D721Med (cell line): ENCODE data around the gene APOC4.
A peak's percentile ranks its signal among the peaks of the same experiment; 100 is the strongest.

ENCODE experiments used
- DNase-seq: peaks from one replicate; pipeline ENCODE4 v3.0.0; 2011; ENCODE audit warnings: low spot score; ENCODE audit not compliant: insufficient read length
- FAIRE-seq: peaks from 2 replicates; lab custom pipeline; 2011; peaks lifted over from hg19 to GRCh38; lab: Jason Lieb, UNC
- TF ChIP-seq, protein P1 (sequence below): IDR thresholded peaks from 2 replicates; pipeline ENCODE4 v1.5.1; 2012; ENCODE audit warnings: mild to moderate bottlenecking, control low read depth; ENCODE audit not compliant: insufficient read depth; ENCODE audit errors: missing control alignments

The APOC4 gene

DNA sequence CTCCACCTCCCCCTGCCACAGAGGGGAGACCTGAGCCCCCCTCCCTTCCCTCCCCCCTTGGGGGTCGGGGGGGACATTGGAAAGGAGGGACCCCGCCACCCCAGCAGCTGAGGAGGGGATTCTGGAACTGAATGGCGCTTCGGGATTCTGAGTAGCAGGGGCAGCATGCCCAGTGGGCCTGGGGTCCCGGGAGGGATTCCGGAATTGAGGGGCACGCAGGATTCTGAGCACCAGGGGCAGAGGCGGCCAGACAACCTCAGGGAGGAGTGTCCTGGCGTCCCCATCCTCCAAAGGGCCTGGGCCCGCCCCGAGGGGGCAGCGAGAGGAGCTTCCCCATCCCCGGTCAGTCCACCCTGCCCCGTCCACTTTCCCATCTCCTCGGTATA lies 38.8 kb upstream of the APOC4 start:
- DNase-seq = no peak
- TF ChIP-seq, protein P1, sequence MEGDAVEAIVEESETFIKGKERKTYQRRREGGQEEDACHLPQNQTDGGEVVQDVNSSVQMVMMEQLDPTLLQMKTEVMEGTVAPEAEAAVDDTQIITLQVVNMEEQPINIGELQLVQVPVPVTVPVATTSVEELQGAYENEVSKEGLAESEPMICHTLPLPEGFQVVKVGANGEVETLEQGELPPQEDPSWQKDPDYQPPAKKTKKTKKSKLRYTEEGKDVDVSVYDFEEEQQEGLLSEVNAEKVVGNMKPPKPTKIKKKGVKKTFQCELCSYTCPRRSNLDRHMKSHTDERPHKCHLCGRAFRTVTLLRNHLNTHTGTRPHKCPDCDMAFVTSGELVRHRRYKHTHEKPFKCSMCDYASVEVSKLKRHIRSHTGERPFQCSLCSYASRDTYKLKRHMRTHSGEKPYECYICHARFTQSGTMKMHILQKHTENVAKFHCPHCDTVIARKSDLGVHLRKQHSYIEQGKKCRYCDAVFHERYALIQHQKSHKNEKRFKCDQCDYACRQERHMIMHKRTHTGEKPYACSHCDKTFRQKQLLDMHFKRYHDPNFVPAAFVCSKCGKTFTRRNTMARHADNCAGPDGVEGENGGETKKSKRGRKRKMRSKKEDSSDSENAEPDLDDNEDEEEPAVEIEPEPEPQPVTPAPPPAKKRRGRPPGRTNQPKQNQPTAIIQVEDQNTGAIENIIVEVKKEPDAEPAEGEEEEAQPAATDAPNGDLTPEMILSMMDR = no peak
- no peak for FAIRE-seq

DNA sequence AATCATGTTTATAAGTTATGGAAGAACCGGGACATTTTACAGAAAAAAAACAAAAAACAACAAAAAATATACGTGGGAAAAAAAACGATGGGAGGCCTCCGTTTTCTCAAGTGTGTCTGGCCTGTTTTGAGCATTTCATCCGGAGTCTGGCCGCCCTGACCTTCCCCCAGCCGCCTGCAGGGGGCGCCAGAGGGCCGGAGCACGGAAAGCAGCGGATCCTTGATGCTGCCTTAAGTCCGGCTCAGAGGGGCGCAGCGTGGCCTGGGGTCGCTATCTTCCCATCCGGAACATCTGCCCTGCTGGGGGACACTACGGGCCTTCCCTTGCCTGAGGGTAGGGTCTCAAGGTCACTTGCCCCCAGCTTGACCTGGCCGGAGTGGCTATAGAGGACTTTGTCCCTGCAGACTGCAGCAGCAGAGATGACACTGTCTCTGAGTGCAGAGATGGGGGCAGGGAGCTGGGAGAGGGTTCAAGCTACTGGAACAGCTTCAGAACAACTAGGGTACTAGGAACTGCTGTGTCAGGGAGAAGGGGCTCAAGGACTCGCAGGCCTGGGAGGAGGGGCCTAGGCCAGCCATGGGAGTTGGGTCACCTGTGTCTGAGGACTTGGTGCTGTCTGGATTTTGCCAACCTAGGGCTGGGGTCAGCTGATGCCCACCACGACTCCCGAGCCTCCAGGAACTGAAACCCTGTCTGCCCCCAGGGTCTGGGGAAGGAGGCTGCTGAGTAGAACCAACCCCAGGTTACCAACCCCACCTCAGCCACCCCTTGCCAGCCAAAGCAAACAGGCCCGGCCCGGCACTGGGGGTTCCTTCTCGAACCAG lies 38.2 kb upstream of the APOC4 start:
- TF ChIP-seq, protein P1 = peak; percentile 84
- FAIRE-seq (no peak), DNase-seq (peak; percentile 82)

DNA sequence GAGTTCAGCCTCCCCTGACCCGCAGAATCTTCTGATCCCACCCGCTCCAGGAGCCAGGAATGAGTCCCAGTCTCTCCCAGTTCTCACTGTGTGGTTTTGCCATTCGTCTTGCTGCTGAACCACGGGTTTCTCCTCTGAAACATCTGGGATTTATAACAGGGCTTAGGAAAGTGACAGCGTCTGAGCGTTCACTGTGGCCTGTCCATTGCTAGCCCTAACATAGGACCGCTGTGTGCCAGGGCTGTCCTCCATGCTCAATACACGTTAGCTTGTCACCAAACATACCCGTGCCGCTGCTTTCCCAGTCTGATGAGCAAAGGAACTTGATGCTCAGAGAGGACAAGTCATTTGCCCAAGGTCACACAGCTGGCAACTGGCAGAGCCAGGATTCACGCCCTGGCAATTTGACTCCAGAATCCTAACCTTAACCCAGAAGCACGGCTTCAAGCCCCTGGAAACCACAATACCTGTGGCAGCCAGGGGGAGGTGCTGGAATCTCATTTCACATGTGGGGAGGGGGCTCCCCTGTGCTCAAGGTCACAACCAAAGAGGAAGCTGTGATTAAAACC lies 37.5 kb upstream of the APOC4 start:
- DNase-seq (no peak), FAIRE-seq (no peak)
- TF ChIP-seq, protein P1 = peak; percentile 28

DNA sequence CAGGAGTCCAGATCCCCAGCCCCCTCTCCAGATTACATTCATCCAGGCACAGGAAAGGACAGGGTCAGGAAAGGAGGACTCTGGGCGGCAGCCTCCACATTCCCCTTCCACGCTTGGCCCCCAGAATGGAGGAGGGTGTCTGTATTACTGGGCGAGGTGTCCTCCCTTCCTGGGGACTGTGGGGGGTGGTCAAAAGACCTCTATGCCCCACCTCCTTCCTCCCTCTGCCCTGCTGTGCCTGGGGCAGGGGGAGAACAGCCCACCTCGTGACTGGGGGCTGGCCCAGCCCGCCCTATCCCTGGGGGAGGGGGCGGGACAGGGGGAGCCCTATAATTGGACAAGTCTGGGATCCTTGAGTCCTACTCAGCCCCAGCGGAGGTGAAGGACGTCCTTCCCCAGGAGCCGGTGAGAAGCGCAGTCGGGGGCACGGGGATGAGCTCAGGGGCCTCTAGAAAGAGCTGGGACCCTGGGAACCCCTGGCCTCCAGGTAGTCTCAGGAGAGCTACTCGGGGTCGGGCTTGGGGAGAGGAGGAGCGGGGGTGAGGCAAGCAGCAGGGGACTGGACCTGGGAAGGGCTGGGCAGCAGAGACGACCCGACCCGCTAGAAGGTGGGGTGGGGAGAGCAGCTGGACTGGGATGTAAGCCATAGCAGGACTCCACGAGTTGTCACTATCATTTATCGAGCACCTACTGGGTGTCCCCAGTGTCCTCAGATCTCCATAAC lies 36.4 kb upstream of the APOC4 start, which contains the start of gene APOE:
Gene APOE (plus strand): TSS at position 360 of the 724 bp plus-strand sequence. CDS start 829 bp downstream, outside the sequence.
- no peak for FAIRE-seq
- TF ChIP-seq, protein P1 = no peak
- DNase-seq = no peak

DNA sequence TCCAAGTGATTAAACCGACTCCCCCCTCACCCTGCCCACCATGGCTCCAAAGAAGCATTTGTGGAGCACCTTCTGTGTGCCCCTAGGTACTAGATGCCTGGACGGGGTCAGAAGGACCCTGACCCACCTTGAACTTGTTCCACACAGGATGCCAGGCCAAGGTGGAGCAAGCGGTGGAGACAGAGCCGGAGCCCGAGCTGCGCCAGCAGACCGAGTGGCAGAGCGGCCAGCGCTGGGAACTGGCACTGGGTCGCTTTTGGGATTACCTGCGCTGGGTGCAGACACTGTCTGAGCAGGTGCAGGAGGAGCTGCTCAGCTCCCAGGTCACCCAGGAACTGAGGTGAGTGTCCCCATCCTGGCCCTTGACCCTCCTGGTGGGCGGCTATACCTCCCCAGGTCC lies 34.4 kb upstream of the APOC4 start:
- DNase-seq (no peak), FAIRE-seq (no peak)
- TF ChIP-seq, protein P1 = no peak

DNA sequence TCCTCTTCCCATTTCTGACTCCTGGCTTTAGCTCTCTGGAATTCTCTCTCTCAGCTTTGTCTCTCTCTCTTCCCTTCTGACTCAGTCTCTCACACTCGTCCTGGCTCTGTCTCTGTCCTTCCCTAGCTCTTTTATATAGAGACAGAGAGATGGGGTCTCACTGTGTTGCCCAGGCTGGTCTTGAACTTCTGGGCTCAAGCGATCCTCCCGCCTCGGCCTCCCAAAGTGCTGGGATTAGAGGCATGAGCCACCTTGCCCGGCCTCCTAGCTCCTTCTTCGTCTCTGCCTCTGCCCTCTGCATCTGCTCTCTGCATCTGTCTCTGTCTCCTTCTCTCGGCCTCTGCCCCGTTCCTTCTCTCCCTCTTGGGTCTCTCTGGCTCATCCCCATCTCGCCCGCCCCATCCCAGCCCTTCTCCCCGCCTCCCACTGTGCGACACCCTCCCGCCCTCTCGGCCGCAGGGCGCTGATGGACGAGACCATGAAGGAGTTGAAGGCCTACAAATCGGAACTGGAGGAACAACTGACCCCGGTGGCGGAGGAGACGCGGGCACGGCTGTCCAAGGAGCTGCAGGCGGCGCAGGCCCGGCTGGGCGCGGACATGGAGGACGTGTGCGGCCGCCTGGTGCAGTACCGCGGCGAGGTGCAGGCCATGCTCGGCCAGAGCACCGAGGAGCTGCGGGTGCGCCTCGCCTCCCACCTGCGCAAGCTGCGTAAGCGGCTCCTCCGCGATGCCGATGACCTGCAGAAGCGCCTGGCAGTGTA lies 33.8 kb upstream of the APOC4 start:
- DNase-seq = no peak
- no peak for FAIRE-seq
- TF ChIP-seq, protein P1 = no peak
